Testis (tissue), 3 donors: ENCODE data around the gene PKHD1. TPM values are rescaled to one million over a fixed set of nuclear protein-coding genes. Genes with fewer than 3 reads are reported as not detected.
A peak's percentile ranks its signal among the peaks of the same experiment; 100 is the strongest.

Experiments used
- DNase-seq: peaks from one replicate; pipeline ENCODE4 v3.0.0-alpha.2; 2019
- H3K27ac ChIP-seq, 2 donors: fragments of 200-600 bp; sonication (generic); one replicate each; pipeline ENCODE4 v1.5.1; 2019
- H3K27me3 ChIP-seq: fragments of 200-600 bp; sonication (generic); one replicate; pipeline ENCODE4 v1.5.1; 2019
- H3K36me3 ChIP-seq: fragments of 200-600 bp; sonication (generic); one replicate; pipeline ENCODE4 v1.5.1; 2017; ENCODE audit warnings: low read depth; ENCODE audit errors: missing control alignments
- H3K4me1 ChIP-seq: fragments of 200-600 bp; sonication (generic); one replicate; pipeline ENCODE4 v1.5.1; 2019
- H3K4me3 ChIP-seq, 2 donors: fragments of 200-600 bp; sonication (generic); one replicate each; pipeline ENCODE4 v1.5.1; 2017 to 2019
- H3K9me3 ChIP-seq: fragments of 200-600 bp; sonication (generic); one replicate; pipeline ENCODE4 v1.5.1; 2017
- POLR2A ChIP-seq: fragments of 450-650 bp; IDR thresholded peaks from one replicate; pipeline ENCODE4 v1.6.1; 2017; ENCODE audit warnings: antibody characterized with exemption, mild to moderate bottlenecking, moderate library complexity
- WGBS, 2 donors: methylation state at CpG; one replicate each; pipeline ENCODE4 v1.1.5; 2018; 5-methylcytosine and 5-hydroxymethylcytosine counted together
- intact Hi-C: fragments of 100-400 bp; cut with DNase I; formaldehyde crosslinking; loops from one replicate; pipeline ENCODE4 v1.15.1; 2023; ENCODE audit warnings: low total_unique reads
- polyA plus RNA-seq: library from polyadenylated mRNA; stranded (reverse); fragments of 350-450 nt; fragmentation: Illumina TruSeq; extraction: RNeasy Lipid Tissue Mini Kit (QIAGEN cat#74804); gene quantifications from one replicate; pipeline ENCODE4 v1.2.3, GENCODE V29; 2014; ENCODE audit warnings: low read depth, low replicate concordance; ENCODE audit not compliant: insufficient read depth
- total RNA-seq, 2 donors: library from RNA; depleted of rRNA; stranded (reverse); fragments of >200 nt; gene quantifications; one replicate each; pipeline ENCODE4 v1.2.3, GENCODE V29; 2016
- TF ChIP-seq, protein P1 (sequence below), 3 experiments: fragments of 450-650 bp in 2 of 3; fragments of 200-600 bp in 1 of 3; sonication (generic) in 1 of 3; IDR thresholded peaks; one replicate each; pipeline ENCODE4 v1.5.1; 2016 to 2019; ENCODE audit warnings: antibody characterized with exemption in 3 of 3, mild to moderate bottlenecking in 2 of 3, moderate library complexity in 1 of 3

Gene PKHD1
- total and polyA plus RNA-seq, 3 donors from 2014 or later, result 1.3 to 2.3 (median 1.7) TPM

DNA sequence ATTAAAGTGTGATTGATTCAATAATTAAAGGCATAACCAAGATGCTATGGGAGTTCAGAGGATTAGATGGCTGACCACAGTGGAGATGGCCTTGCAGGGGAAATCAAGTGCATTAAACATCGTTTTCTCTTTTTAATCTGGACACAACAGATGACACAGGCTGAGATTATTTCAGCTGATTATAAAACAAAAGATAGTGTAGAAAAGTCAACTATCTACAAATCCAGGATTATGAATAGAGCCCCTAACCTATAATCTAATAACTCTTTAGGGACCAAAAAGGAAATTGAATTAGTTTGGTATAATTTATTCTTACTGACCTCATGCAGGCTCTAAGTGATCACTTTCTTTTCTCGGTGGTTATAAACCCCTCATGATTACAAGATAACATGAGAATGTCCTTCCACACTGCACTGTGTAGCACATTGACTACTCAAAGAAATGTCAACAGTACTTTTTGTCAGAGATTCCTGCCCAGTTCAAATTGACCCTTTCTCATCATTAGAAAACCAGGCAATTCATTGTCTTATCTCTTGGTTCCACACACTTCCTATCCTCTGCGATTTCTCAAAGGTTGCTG, 122.1 kb downstream of the PKHD1 start:
- H3K4me1 ChIP-seq, result no peaks in the 10 kb centered on the region
- DNase-seq, result no peak
- no peaks in the 10 kb centered on the region for H3K27me3 ChIP-seq
- no peak overlapping the region for H3K27ac ChIP-seq
- H3K36me3 ChIP-seq, result no peaks in the 10 kb centered on the region
- TF ChIP-seq, protein P1, sequence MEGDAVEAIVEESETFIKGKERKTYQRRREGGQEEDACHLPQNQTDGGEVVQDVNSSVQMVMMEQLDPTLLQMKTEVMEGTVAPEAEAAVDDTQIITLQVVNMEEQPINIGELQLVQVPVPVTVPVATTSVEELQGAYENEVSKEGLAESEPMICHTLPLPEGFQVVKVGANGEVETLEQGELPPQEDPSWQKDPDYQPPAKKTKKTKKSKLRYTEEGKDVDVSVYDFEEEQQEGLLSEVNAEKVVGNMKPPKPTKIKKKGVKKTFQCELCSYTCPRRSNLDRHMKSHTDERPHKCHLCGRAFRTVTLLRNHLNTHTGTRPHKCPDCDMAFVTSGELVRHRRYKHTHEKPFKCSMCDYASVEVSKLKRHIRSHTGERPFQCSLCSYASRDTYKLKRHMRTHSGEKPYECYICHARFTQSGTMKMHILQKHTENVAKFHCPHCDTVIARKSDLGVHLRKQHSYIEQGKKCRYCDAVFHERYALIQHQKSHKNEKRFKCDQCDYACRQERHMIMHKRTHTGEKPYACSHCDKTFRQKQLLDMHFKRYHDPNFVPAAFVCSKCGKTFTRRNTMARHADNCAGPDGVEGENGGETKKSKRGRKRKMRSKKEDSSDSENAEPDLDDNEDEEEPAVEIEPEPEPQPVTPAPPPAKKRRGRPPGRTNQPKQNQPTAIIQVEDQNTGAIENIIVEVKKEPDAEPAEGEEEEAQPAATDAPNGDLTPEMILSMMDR (IDR thresholded peaks at IDR 0.05), result no peak
- no peak for TF ChIP-seq POLR2A
- H3K9me3 ChIP-seq, result no peaks in the 10 kb centered on the region
- intact Hi-C loops, result no loop called here
- 68 to 71% methylated on average over 3 of the region's 3 CpGs for WGBS, 2 donors
- no peak overlapping the region for H3K4me3 ChIP-seq

DNA sequence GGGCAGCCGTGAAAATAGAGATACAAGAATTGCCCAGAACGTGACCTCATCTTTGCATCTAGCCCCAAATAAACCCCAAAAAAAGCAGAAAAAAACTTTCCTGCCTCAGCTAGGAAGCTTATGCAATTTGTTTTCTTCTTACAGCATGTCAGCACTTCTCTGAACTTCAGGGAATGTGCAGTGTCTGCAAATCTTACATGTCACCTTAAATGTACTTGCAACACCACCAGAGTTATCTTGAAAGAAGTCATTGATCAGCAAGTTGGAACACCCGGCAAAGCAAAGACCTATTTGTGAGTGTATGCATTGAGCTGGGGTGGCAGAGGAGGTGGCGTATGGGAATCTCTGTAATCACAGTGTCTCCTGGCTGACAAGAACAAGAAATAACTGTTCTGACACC, 123.4 kb downstream of the PKHD1 start:
- Histone ChIP-seq H3K9me3 (no peaks in the 10 kb centered on the region), H3K4me1 (no peaks in the 10 kb centered on the region), H3K4me3 (no peak overlapping the region), H3K36me3 (no peaks in the 10 kb centered on the region), H3K27me3 (no peaks in the 10 kb centered on the region), H3K27ac (no peak overlapping the region)
- DNase-seq, result no peak
- 67 to 70% methylated on average over 4 of the region's 4 CpGs for WGBS, 2 donors
- no peak for TF ChIP-seq POLR2A
- TF ChIP-seq, protein P1 (IDR thresholded peaks at IDR 0.05), result no peak
- intact Hi-C loops, result no loop called here

DNA sequence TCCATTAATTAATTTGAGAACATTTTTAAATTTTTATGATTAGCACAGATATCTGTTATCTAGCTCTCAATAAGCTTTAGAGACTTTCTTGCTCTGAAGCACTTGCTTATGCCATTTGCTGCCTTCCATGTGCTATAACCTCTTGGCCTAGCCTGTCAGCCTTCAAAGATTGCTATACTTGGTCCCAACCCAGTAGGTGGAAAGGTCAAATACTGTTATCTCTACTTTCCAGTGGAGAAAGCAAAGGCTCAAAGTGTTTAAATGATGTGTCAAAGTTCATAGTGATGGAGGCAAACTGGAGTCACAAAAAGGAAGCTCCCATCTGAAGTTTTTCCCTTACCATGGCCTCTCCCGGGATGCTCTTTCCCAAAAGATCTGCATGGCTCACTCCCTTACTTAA, 125.1 kb downstream of the PKHD1 start:
- Histone ChIP-seq H3K36me3 (no peaks in the 10 kb centered on the region), H3K27me3 (no peaks in the 10 kb centered on the region), H3K4me1 (no peaks in the 10 kb centered on the region), H3K27ac (peak overlapping the region in 1 of 2 donors; percentile 34), H3K4me3 (no peak overlapping the region), H3K9me3 (no peaks in the 10 kb centered on the region)
- intact Hi-C loops, result no loop called here
- DNase-seq, result no peak
- 70 to 92% methylated on average over 1 of the region's 1 CpG for WGBS, 2 donors
- TF ChIP-seq, protein P1 (IDR thresholded peaks at IDR 0.05), result no peak
- no peak for TF ChIP-seq POLR2A

DNA sequence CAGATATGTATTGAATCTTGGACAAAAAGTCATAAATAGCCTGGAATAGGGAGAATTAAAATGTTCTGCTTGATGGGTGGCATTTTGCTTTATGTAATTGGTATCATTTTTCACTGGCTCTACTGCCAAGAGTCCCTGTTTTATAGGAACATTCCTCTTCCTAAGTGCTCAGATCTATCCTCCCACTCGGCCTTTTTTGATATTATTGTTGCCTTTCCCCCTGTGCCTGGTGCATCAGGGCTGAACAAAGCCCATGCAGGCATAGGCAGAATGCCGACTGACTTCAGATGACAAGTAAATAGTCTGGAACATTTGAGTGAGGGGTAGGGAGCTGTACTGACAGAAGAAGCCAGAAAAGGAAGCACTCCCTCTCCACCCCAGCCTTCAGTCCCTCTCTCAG, 127.0 kb downstream of the PKHD1 start:
- Histone ChIP-seq H3K4me3 (no peak overlapping the region), H3K27me3 (no peaks in the 10 kb centered on the region), H3K36me3 (no peaks in the 10 kb centered on the region), H3K9me3 (no peaks in the 10 kb centered on the region), H3K4me1 (no peaks in the 10 kb centered on the region), H3K27ac (peak overlapping the region; percentile 22 to 40)
- peak; percentile 65 for DNase-seq
- TF ChIP-seq, protein P1 (IDR thresholded peaks at IDR 0.05), result no peak
- intact Hi-C loops, result no loop called here
- 29 to 44% methylated on average over 2 of the region's 2 CpGs for WGBS, 2 donors

DNA sequence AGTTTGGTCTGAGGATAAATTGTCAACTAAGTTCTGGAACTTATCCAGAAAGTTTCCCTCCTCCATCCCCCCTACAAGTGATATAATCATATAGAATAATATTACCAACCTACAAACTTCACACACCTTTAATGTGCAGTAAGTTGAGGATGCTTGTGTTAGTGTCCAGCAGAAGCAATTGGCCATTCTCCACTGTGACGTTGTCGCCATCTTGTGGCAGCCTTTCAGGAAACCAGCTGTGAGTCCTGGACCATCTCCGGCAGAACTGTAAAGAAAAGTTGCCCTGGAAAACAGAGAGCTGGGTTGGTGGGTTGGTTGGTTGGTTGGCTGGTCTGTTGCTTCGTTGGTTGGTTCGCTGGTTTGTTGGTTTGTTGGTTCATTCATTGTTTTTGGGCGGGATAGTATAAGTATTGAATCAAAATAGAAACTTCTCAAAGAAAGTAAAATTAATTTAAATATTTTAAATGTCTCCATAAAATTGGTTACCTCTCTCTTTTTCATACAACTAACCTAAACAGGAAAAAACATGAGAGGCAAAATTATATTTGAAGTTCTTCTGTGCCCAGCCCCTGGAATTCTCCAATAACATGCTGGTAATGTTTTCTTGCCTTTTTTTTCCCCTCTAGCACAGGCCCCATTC, 127.5 kb downstream of the PKHD1 start:
- Histone ChIP-seq H3K36me3 (no peaks in the 10 kb centered on the region), H3K27me3 (no peaks in the 10 kb centered on the region), H3K27ac (no peak overlapping the region), H3K9me3 (no peaks in the 10 kb centered on the region), H3K4me3 (no peak overlapping the region), H3K4me1 (no peaks in the 10 kb centered on the region)
- WGBS, 2 donors, result 22 to 29% methylated on average over 6 of the region's 6 CpGs
- peak; percentile 89 for DNase-seq
- no peak for TF ChIP-seq POLR2A
- TF ChIP-seq, protein P1 (IDR thresholded peaks at IDR 0.05), result peak; percentile 39 to 53 (median 52)
- intact Hi-C loops, result no loop called here
